CD4-positive, alpha-beta T cell treated with Interleukin-17A for 4 hours (primary cell): ENCODE results near the gene EPGN.
"Not testable (repeated sequence)": the region's sequence is repeated elsewhere in the genome, so short reads cannot be mapped to it uniquely, and the experiment has no call there.

Experiments
- DNase-seq: peaks from one replicate; pipeline ENCODE4 v3.0.0-alpha.2; 2020; ENCODE audit warnings: mixed read lengths

Gene EPGN

DNA sequence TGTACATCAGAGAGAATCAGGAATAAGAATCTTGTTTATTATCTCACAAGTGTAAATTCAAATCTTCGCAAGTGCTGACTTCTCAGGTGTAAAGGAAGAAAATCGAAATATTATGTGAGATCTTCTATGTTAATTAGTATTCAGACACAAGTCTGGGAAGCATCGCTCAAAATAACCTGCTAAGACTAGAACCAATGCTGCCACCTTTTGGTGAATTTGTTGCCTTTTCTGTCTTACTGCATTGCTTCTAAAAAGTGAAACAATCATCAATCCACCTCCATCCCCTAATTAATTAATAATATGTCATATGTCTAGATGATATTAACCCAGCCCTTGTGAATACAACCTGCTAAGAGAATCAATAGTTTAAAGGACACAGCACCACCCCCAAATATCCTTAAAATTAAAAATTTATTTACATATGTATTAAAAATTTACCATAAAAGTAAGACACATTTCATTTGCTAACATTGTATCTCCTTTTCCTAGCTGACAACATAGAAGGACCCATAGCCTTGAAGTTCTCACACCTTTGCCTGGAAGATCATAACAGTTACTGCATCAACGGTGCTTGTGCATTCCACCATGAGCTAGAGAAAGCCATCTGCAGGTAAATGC, 3.5 kb downstream of the EPGN start:
- peak; percentile 29 for DNase-seq

- no peak for DNase-seq
Observed at GRCh38 chr4:74314329-74314728, 6.1 kb downstream of the EPGN start.

GRCh38 chr4:74314944-74315343, 6.7 kb downstream of the EPGN start:
- DNase-seq = no peak

- no peak for DNase-seq
Observed at GRCh38 chr4:74315376-74315775, 7.1 kb downstream of the EPGN start.

- no peak for DNase-seq
Observed at GRCh38 chr4:74316397-74316796, 8.1 kb downstream of the EPGN start.

GRCh38 chr4:74317616-74318246, 9.5 kb downstream of the EPGN start:
- no peak for DNase-seq

DNA sequence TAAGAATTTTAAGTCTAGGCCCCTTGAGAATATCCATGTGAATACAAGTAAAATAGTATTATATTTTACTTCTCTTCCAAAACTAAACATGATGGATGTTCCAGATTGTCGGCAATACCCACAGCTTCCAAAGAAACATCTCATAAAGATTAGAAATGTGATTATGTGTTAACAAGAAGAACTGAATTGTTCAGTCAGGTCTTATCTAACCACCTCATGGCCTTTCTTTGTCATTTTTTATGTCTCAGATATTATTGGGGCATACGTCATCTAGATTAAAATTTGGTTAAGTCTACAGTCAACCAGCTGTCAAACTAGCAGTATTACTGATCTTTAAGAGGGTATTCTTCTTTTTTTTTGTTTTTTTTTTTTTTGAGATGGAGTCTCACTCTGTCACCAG, 10.0 kb downstream of the EPGN start:
- no peak for DNase-seq

- no peak for DNase-seq
Observed at GRCh38 chr4:74319470-74319869, 11.2 kb downstream of the EPGN start.

DNA sequence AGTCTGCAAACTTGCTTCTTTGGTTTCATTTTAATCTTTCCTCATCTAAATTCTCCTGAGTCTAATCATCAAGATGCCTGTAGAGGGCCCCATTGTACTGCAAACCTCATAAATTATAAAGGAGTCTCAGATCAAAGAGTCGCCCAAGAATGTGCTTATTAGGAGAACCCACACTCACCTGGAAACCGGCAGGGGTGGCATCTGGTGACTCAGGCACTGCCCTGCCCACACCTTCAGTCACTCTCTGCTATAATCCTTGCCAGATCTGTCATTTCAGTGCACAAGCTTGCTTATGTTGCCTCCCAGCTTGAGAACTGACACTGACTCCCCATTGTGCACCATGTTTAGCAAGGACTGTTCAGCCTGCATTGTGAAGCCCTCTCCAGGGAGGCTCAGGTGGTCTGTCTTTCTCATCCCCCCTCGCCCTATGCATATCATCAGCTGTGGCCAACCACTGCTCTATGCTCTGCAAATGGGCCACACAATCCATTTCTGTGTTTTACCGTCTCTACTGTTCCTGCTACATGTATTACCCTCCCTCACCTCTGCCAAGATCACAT, 12.4 kb downstream of the EPGN start:
- DNase-seq = peak; percentile 4

DNA sequence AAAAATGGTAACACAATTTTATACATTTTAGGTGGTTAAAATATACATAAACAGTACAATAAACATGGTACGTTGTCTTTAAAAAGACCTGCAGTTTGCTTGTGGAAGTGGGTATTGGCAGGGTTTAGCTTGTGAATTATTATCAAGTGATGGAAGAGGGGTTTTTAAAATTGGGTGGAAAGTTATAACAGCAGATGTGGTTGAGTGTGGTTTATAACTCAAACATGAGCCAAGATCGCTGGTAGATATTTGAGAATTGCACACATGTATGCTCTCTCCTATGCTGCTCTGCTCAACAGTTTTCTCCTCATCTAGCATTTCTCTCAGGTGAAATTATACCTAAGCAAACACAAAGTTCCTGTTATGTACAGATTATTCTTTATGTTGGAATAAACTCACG, 14.0 kb downstream of the EPGN start:
- no peak for DNase-seq

DNA sequence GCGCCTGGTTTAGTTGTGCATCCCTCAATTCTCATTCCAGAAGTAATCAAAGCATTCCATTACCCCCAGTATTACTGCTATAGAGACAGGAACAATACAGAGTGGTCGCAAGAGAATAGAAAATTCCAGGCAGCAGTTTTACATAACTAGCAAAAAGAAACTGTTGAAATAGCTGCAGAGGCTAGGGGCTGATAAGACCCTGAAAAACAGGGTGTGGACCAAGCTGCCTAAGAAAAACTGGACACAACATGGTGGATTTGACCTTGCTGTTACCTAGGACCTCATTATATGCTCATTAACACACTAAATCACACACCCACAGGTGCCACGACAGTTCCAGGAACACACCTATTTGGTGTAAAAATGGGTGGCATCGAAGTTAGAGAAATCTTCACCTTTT, 15.4 kb downstream of the EPGN start:
- no peak for DNase-seq

DNA sequence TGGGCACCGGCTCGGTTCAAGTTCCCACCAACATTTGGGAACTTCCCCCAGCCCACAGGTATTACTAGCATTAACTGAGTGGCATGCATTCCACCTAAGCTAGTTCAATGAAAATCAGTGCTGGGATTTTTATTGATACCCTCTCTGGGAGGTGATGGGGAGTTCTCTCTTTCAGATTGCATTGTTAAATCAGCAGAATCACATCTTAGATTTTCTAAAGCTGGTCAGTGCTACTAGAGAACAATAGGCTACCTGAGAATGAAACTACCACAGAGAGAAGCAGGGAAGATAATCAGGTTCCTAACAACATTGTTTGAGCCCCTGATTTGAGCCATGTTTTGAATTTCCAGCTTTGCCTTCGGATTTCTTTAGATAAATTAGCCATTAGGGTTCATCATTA, 16.0 kb downstream of the EPGN start:
- DNase-seq = no peak

DNA sequence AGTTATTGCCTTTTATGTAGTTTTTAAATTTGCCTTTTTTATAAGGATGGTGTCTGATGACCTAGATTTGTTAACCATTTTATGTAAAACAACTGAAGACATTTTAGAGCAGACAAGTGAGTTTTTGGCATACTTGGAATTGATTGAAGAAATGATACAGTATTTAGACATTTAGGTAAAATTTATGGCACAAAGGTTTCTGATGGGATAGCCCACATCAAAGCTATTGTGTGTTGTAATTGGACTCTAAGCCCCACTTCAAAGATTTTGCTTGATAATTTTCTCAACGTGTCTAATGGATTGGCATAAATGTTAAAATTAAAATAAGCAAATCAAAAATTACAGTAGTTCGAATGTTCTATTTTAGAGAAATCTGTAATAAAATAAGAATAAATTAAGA, 17.6 kb downstream of the EPGN start:
- DNase-seq = no peak

DNA sequence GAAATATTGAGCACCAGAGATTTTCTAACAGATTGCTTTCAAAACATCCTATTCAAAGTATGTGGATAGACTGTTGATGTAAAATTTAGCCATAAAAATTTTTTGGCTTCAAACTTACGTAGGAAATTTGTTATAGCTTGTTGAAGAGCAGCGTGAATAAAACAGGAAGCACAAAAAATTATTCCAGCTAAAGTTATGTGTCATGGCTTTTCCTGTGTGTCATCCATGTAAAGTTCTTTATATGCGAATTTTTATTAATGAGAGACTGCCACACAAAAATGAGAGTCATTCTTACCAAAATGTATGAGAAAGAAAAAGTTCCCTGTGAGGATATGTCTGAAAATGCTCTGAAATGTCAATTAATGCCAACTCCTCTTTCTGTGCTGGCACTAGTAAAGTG, 19.5 kb downstream of the EPGN start:
- no peak for DNase-seq

DNA sequence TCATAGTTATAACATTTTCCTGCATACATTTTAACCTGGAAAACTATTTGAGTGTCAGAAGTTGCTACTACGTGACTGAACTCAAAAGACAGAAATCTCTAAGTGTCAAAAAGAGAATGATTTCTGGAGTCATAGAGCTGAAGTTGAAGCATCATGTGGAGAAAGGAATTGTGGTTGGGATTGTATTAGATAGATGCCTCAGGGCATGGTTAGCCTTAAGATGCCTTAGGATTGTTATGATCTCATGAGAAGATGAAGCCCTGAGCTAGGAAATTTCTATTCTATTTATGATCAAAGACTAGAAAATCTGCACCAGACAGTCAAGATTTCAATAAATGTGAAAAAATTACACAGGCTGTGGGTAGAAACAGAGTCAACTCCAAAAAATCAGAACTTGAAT, 20.2 kb downstream of the EPGN start:
- DNase-seq = no peak

DNA sequence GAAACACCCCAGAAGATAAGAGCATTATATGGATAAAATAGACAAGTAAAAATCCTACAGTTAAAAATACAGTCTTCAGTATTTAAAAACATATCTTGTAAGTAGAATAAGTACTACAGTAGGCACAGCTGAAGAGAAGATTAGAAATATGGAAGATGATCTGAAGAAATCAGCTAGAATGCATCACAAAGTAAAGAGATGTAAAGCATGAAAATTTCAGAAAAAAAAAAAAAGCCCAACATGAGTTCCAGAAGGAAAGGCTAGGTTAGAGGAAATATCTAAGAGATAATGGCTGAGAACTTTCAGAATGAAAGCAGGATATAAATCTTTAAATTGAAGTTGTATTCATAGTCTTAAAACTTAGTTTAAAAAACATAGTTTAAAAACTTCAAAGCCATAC, 21.0 kb downstream of the EPGN start:
- DNase-seq = no peak

- no peak for DNase-seq
Observed at GRCh38 chr4:74330295-74330750, 22.1 kb downstream of the EPGN start.

GRCh38 chr4:74331252-74331651, 23.0 kb downstream of the EPGN start:
- DNase-seq = no peak

- DNase-seq = no peak
Observed at GRCh38 chr4:74331944-74332343, 23.7 kb downstream of the EPGN start.

GRCh38 chr4:74334636-74335035, 26.4 kb downstream of the EPGN start:
- no peak for DNase-seq

- no peak for DNase-seq
Observed at GRCh38 chr4:74335341-74336021, 27.2 kb downstream of the EPGN start.

DNA sequence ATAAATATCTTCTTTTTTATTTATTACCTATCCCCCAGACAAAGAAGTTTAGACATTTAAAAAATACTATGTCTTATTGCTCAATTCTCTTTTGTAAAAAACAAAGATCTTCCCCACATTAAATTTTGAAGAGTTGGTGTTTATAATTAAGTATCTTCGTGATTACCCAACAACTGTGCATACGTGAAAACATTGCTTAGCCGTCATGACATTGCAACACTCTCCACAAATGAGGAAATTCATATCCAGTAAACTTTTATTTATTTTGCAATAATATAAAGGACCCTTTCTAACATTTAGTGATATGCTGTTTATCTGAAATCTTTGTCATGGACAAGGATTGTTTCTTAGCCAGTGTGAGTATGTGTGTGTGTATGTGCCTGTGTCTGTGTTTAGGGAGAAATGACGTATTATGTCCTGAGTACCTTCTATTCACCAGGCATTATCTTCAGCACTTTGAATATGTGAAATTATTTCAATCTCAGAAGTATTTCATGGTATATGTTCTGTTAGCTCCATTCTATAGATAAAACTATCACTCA, 30.6 kb downstream of the EPGN start:
- DNase-seq = no peak

DNA sequence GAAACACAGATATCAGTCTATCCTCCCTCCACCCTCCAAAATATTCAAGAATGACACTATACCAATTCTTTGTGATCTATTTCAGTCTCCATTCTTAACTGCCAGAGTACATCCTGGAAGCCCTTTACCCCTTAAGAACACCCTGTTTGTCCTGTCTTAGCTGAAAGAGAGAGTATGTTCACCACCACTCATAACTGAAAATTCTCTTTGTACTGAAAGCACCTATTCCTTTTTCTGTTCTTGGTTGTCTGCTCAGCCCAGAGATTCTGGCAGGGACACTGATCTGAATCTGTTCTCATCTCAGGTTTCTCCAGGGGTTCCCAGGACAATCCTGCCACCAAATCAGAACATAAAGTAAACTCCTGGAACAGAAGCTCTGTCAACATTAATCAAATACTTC, 31.2 kb downstream of the EPGN start:
- DNase-seq = no peak

GRCh38 chr4:74340421-74340820, 32.2 kb downstream of the EPGN start:
- not testable (repeated sequence) for DNase-seq
